Measurements from ENCODE around the gene AOAH.

DNA sequence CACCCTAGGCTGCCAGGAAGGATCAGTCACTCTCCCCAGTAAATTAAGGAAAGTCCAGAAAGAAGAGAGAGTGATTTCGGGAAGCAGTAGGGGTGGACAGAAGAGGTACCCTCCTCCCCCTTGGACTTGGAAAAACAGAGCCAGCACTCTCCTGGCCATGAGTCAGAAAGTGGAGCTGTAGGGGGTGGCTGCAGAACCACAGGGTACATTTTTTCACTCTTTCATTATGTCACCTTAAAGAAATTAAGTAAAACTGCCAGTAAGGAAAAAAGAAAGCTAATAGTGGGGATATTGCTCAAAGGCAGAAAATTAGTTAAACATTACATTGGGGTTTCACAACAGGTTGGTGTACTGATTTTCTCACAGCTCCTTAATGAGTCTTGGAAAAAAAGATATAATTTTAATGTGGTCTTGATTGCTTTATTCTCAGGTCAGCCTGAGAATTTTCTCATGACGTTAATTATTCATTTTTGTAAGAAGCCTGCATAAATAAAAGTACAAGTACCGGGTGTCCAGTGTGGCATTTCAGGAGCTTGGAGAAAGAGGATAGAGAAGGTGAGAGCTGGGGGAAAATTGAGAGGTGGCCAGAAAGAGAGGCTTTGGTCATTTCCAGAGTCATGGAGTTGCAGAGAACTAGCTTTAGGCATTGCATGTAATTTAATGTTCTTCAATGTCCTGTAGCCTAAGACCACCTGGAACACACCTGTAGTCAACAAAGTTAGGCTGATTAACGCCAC, 23.2 kb upstream of the AOAH start:
- TF ChIP-seq EZH2phosphoT487 (IDR thresholded peaks at IDR 0.05; ENCODE audit: borderline replicate concordance): no peak
- no peak for TF ChIP-seq CTCF (conservative IDR thresholded peaks at IDR 0.05; ENCODE audit: low read length)

Data from Loucy (cell line).